VCaP (cell line): ENCODE measurements around the gene GPBP1L1.
A peak's percentile ranks its signal among the peaks of the same experiment; 100 is the strongest.
"Not testable (repeated sequence)": the region's sequence is repeated elsewhere in the genome, so short reads cannot be mapped to it uniquely, and the experiment has no call there.

ENCODE experiments used
- H3K27ac ChIP-seq: fragments of 450-650 bp; 2 replicates; pipeline ENCODE4 v1.5.1; 2017
- TF ChIP-seq, protein P1 (sequence below): fragments of 450-650 bp; conservative IDR thresholded peaks from 2 replicates; pipeline ENCODE4 v1.5.1; 2017; ENCODE audit warnings: mild to moderate bottlenecking, moderate library complexity

The GPBP1L1 gene, protein sequence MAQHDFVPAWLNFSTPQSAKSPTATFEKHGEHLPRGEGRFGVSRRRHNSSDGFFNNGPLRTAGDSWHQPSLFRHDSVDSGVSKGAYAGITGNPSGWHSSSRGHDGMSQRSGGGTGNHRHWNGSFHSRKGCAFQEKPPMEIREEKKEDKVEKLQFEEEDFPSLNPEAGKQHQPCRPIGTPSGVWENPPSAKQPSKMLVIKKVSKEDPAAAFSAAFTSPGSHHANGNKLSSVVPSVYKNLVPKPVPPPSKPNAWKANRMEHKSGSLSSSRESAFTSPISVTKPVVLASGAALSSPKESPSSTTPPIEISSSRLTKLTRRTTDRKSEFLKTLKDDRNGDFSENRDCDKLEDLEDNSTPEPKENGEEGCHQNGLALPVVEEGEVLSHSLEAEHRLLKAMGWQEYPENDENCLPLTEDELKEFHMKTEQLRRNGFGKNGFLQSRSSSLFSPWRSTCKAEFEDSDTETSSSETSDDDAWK

DNA sequence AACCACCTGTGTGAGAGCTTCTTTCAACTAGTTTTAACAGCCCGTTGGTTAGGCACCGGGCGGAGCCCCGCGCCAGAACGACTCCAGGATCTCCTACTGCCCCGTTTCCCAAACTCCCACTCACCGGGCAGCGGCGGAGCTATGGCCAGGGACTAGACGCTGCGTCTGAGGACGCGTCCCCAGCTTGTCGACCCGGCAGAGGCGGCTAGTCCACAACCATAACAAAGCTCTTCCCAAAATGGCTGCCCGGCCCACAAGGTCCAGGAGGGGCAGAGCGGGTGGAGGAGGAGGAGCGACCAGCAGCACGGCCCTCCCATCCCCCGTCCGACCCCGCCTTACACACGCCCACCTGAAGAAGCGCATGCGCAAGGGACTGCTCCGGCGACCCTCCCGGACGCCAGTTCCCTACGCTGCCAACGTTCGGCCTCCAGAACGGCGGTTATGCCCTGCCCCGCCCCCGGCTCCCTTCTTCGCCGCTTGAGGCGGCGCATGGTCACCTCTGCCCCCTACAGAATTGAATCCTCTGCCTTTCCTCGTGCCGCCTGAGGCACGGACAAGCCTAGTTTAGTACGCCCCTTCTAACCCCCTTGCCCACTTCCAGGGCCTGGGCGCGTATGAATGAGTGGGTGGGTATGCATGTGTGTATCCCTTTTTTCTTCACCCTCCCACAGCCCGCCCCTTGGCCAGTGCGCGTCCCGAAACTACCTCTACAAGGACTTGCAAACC is at the start of gene GPBP1L1:
GPBP1L1 (minus strand) TSS at position 246 of the 726 bp plus-strand sequence. CDS start 27,446 bp downstream, outside the sequence.
- peak within 1 kb of the TSS; percentile 96 for H3K27ac ChIP-seq
- TF ChIP-seq, protein P1, sequence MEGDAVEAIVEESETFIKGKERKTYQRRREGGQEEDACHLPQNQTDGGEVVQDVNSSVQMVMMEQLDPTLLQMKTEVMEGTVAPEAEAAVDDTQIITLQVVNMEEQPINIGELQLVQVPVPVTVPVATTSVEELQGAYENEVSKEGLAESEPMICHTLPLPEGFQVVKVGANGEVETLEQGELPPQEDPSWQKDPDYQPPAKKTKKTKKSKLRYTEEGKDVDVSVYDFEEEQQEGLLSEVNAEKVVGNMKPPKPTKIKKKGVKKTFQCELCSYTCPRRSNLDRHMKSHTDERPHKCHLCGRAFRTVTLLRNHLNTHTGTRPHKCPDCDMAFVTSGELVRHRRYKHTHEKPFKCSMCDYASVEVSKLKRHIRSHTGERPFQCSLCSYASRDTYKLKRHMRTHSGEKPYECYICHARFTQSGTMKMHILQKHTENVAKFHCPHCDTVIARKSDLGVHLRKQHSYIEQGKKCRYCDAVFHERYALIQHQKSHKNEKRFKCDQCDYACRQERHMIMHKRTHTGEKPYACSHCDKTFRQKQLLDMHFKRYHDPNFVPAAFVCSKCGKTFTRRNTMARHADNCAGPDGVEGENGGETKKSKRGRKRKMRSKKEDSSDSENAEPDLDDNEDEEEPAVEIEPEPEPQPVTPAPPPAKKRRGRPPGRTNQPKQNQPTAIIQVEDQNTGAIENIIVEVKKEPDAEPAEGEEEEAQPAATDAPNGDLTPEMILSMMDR, result no peak

DNA sequence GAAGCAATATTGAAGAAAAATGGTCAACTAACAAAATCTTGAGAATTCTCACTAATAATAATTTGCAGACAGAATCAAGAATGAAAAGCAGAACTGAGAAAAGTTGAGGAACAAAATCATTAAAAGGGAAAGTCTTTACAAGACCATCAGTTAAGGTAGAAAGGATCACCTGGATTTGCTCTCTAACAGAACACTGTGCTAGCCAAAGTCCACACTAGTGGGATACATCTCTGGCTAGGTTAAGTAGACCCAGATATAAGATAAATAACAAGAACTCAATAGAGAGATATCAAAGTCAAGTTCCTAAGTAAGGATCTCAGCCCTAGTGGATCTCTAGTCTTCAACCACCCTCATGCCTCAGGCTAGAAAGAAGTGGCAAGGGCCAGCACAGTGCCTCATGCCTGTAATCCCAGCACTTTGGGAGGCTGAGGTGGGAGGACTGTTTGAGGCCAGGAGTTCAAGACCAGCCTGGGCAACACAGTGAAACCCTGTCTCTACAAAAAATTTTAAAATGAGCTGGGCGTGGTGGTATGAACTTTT is 44.5 kb upstream of the GPBP1L1 start:
- TF ChIP-seq, protein P1, result no peak

DNA sequence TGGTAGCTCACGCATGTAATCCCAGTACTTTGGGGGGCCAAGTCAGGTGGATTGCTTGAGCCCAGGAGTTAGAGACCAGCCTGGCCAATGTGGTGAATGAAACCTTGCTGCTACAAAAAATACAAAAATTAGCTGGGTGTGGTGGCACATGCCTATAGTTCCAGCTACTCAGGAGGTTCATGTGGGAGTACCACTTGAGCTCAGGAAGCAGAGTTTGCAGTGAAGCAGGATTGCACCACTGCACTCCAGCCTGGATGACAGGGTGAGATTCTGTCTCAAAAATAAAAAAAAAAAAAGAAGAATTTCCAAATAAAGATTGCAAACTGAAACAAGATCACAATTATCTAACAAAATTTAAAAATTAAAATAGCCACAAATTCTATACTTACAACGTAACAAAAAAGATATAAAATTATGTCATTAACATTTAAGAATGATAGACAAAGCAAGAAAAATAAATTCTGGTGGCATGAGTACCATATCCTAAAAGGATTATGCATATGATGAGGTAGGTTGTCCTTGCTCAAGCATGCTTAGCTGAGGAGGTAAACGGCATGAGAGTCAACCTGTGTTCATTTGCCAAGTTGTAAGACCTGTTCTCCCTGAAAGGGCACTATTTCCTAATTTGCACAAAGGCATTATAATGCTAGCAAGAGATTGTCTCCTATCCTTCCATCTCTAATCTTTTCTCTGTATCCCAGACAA is 43.9 kb upstream of the GPBP1L1 start:
- TF ChIP-seq, protein P1, result no peak
- peak overlapping the region; percentile 74 for H3K27ac ChIP-seq

More for the DNA sequence above, 44.5 kb upstream of the GPBP1L1 start:
- peak overlapping the region; percentile 74 for H3K27ac ChIP-seq

DNA sequence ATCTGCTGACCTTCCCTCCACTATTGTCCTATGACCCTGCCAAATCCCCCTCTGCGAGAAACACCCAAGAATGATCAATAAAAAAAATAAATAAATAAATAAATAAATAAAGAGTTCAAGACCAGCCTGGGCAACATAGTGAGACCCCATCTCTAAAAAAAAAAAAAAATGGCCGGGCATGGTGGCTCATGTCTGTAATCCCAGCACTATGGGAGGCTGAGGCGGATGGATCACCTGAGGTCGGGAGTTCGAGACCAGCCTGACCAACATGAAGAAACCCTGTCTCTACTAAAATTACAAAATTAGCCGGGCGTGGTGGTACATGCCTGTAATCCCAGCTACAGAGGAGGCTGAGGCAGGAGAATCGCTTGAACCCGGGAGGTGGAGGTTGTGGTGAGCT is 39.7 kb upstream of the GPBP1L1 start:
- not testable (repeated sequence) for H3K27ac ChIP-seq

DNA sequence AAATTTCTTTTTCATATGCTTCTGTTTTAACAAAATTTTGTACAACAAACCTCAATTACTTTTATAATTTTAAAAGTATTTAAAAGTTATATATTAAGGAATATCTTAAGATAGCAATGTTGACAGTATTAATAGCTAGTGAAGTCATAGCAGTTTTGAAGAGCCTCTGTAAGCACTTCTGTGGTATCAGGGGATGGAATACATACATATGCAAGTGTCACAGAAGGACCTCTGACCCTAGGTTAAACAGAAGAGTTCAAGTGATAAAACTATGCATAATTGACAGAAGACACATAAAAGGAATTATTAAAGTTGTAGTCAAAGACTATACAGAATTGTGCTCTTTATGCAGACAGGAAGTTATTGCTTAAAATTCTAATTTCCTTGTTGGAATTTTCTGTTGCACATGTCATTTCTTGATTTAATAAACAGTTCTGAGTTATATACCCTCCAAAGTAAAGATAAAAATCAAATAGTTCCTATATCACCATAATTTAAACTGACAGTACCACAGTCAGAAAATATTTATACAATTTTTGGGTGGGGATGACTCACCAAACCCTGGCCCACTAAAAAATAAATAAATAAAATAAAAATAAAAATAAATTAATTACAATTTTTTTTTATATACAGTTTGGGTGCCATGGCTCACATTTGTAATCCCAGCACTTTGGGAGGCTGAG is 37.1 kb upstream of the GPBP1L1 start:
- no peak overlapping the region for H3K27ac ChIP-seq
- TF ChIP-seq, protein P1, result no peak

DNA sequence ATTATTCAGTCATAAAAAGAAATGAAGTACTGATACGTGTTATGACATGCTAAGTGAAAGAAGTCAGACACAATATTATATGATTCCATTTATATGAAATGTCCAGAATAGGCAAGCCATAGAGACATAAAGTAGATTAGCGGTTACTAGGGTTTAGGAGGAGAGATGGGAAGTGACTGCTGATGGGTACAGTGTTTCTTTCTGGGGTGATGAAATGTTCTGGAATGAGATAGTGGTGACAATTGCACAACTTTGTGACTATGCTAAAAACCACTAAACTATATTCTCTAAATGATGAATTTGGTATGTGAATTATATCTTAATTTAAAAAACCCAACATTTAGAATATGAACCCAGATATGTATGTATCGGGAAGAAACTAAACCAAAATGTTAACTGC is 36.5 kb upstream of the GPBP1L1 start:
- no peak overlapping the region for H3K27ac ChIP-seq
- TF ChIP-seq, protein P1, result no peak

DNA sequence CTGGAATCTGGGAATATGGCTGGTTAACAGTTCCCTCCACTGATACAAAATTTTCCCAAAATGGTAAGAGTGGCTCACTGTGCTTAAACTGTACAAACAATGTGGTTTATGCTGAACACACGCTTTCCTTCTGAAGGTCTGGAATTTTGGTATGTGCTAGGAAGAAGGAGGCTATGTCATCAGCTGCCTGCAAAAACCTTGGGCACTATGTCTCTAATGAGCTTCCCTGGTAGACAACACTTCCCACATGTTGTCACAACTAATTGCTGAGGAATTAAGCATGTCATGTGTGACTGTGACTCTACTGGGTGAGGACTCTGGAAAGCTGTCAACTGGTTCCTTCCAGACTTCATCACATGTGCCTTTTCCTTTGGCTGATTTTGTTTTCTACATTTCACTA is 34.9 kb upstream of the GPBP1L1 start:
- H3K27ac ChIP-seq, result no peak overlapping the region
- TF ChIP-seq, protein P1, result no peak
